ENCODE measurements around the gene MTCL1. TPM values are rescaled to one million over a fixed set of nuclear protein-coding genes. Genes with fewer than 3 reads are reported as not detected.

Gene MTCL1
- total and polyA plus RNA-seq, 8 donors: 7.1 to 16.0 (median 11.9) TPM

DNA sequence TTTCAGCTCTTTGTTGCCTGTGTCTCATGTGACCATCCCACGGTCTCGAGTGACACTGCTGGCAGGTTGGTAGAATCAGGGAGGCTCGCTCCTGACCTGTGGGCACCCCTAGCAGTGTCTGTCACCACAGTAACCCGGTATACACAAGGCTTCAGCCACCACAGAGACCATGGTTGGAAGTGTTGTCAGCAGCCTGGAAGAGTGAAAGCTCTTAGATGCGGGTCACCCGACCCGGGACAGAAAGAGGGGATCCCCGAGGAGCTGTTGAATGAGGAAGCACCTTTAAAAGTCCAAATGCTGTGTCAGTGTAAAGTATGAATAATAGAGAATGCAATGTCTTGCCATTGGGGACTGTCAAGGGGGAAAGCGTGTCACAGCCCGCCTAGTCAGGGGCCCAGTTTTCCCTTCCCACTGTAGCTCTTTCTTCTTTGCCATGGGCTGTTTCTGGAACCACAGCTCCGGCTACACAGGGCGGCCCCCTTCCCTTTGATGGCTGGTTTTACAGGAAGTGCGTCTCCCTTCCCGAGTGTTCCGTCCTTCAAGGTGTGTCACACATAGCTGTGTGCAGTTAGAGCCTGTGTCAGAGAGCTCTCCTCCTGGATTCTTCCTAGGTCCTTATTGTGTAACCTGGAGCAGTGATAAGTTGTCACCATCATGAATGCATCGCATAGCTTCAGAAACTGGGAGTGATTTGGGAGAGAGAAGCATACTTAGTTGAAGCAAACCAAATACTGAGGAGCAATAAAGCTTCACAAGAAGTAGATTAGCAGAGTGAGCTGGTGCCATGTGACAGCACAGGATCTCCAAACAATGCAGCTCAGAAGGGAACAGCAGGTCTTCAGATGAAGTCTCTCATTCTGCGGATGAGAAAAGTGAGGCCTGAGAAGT lies 81.4 kb downstream of the MTCL1 start:
- DNase-seq: no peak
- no peaks in the 10 kb centered on the region for H3K36me3 ChIP-seq
- H3K4me3 ChIP-seq: no peak overlapping the region
- no peaks in the 10 kb centered on the region for H3K4me1 ChIP-seq
- no peaks in the 10 kb centered on the region for H3K9me3 ChIP-seq
- no peak overlapping the region for H3K27ac ChIP-seq
- no peak for ATAC-seq
- TF ChIP-seq, protein P1, sequence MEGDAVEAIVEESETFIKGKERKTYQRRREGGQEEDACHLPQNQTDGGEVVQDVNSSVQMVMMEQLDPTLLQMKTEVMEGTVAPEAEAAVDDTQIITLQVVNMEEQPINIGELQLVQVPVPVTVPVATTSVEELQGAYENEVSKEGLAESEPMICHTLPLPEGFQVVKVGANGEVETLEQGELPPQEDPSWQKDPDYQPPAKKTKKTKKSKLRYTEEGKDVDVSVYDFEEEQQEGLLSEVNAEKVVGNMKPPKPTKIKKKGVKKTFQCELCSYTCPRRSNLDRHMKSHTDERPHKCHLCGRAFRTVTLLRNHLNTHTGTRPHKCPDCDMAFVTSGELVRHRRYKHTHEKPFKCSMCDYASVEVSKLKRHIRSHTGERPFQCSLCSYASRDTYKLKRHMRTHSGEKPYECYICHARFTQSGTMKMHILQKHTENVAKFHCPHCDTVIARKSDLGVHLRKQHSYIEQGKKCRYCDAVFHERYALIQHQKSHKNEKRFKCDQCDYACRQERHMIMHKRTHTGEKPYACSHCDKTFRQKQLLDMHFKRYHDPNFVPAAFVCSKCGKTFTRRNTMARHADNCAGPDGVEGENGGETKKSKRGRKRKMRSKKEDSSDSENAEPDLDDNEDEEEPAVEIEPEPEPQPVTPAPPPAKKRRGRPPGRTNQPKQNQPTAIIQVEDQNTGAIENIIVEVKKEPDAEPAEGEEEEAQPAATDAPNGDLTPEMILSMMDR (IDR thresholded peaks at IDR 0.05): no peak
- intact Hi-C loops (cut with DNase I): no loop called here
- H3K27me3 ChIP-seq: no peaks in the 10 kb centered on the region

- no peaks in the 10 kb centered on the region for H3K9me3 ChIP-seq
- no peaks in the 10 kb centered on the region for H3K27me3 ChIP-seq
- no peak overlapping the region for H3K4me3 ChIP-seq
- ATAC-seq (no peak), DNase-seq (no peak)
- H3K4me1 ChIP-seq: no peaks in the 10 kb centered on the region
- intact Hi-C loops (cut with DNase I): no loop called here
- no peak overlapping the region for H3K27ac ChIP-seq
- TF ChIP-seq, protein P1 (IDR thresholded peaks at IDR 0.05): no peak
- H3K36me3 ChIP-seq: no peaks in the 10 kb centered on the region
Observed at GRCh38 chr18:8787371-8787670, 82.0 kb downstream of the MTCL1 start.

- H3K4me1 ChIP-seq: no peaks in the 10 kb centered on the region
- no peak overlapping the region for H3K27ac ChIP-seq
- no peak for ATAC-seq
- DNase-seq: no peak
- no peaks in the 10 kb centered on the region for H3K36me3 ChIP-seq
- no peak overlapping the region for H3K4me3 ChIP-seq
- intact Hi-C loops (cut with DNase I): no loop called here
- TF ChIP-seq, protein P1 (IDR thresholded peaks at IDR 0.05): no peak
- no peaks in the 10 kb centered on the region for H3K9me3 ChIP-seq
- no peaks in the 10 kb centered on the region for H3K27me3 ChIP-seq
Observed at GRCh38 chr18:8787794-8788193, 82.4 kb downstream of the MTCL1 start.

DNA sequence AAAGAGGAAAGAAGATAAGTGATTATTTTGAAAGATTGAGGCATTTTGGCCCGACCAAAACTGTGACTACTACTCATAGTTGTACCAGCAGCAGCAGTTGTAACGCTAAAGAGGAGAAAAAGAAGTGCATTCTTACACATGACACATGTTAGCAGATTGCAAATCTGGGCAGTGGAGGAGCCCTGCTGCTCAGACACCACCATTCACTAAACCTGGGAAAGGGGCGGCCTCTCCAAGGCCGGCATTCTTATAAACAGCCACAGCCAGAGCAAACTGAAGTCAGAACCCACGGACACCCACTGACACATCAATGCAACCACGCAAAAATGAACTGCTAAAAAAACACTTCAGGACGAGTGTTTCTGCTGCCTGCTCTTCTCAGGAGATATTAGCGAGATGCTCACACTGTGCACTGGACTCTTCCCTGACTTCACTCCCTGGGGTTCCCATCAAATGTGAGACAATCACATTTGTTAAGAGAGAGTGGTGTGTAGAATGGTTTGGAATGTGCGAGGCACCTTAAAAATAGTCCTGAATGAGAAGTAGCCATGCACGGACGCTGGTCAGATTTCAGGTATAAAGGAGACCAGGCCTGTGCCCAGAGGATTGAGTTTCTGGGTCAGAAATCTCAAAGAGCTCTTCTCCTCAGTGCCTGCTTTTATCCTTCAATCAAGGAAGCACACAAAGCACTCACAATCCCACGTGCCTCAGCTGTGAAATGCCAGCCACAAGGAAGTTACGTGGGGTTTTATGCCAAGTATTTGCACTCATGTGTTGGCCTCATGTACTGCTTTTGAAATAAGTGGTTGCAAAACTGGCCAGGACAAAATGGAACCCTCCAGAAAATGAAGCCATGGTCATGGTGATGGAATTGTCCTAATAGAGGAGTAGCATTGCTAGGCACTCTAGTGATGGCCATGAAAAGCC lies 83.4 kb downstream of the MTCL1 start:
- TF ChIP-seq, protein P1 (IDR thresholded peaks at IDR 0.05): no peak
- Histone ChIP-seq H3K4me1 (no peaks in the 10 kb centered on the region), H3K4me3 (no peak overlapping the region), H3K9me3 (no peaks in the 10 kb centered on the region), H3K27ac (no peak overlapping the region), H3K36me3 (no peaks in the 10 kb centered on the region), H3K27me3 (no peaks in the 10 kb centered on the region)
- intact Hi-C loops (cut with DNase I): no loop called here
- no peak for DNase-seq
- peak; percentile 68 for ATAC-seq

GRCh38 chr18:8791171-8791651 lies 85.9 kb downstream of the MTCL1 start:
- Histone ChIP-seq H3K9me3 (no peaks in the 10 kb centered on the region), H3K36me3 (no peaks in the 10 kb centered on the region), H3K4me3 (no peak overlapping the region), H3K27ac (no peak overlapping the region), H3K27me3 (no peaks in the 10 kb centered on the region), H3K4me1 (no peaks in the 10 kb centered on the region)
- no peak for ATAC-seq
- TF ChIP-seq, protein P1 (IDR thresholded peaks at IDR 0.05): no peak
- no peak for DNase-seq
- intact Hi-C loops (cut with DNase I): no loop called here

Data from left lung (tissue), 10 donors.